IMR-90 (cell line): ENCODE results near the gene PRPH2. TPM values are rescaled to one million over a fixed set of nuclear protein-coding genes. Genes with fewer than 3 reads are reported as not detected.
A peak's percentile ranks its signal among the peaks of the same experiment; 100 is the strongest.

Experiments used
- ATAC-seq: fragments of 200-7000 bp; cut with Tn5 transposase; 2 replicates; pipeline ENCODE4 v1.9.1; 2020; ENCODE audit warnings: low read depth, mild to moderate bottlenecking, moderate library complexity
- BruUV-seq: library from RNA; stranded (reverse); fragments of 400-500 nt; replicated peaks from 2 replicates; lab custom pipeline; 2021; lab: Mats Ljungman, UMichigan
- CTCF ChIA-PET: fragments of 300-600 bp; formaldehyde crosslinking; extraction: SDS; loops from one replicate; lab custom pipeline; 2021; ENCODE audit warnings: antibody characterized with exemption; lab: Yijun Ruan, JAX
- POLR2A ChIA-PET: fragments of 300-600 bp; sonication (Branson Sonifier 250); formaldehyde crosslinking; loops from one replicate; lab custom pipeline; 2022; ENCODE audit warnings: antibody characterized with exemption; ENCODE audit not compliant: unreplicated experiment; lab: Charles Lee
- DNase-seq: peaks from one replicate; pipeline ENCODE4 v3.0.0; 2013
- H2AFZ ChIP-seq: replicated peaks from 2 replicates; pipeline ENCODE3; 2013; ENCODE audit warnings: low read length, mild to moderate bottlenecking; ENCODE audit not compliant: poor library complexity
- H2AK5ac ChIP-seq: 2 replicates; pipeline ENCODE4 v1.6.1; 2013; ENCODE audit warnings: low read depth, low read length, inconsistent platforms
- H2AK9ac ChIP-seq: replicated peaks from 2 replicates; pipeline ENCODE3; 2013; ENCODE audit warnings: mild to moderate bottlenecking, low read depth, low read length, moderate library complexity; ENCODE audit not compliant: poor library complexity
- H2BK120ac ChIP-seq: 2 replicates; pipeline ENCODE4 v1.6.1; 2013; ENCODE audit warnings: low read depth, low read length, inconsistent platforms
- H2BK15ac ChIP-seq: 3 replicates; pipeline ENCODE4 v1.6.1; 2013; ENCODE audit warnings: low read depth, low read length, inconsistent platforms
- H2BK20ac ChIP-seq: 2 replicates; pipeline ENCODE4 v1.6.1; 2013; ENCODE audit warnings: low read depth, mild to moderate bottlenecking, inconsistent platforms, low read length, moderate library complexity
- H2BK5ac ChIP-seq: 2 replicates; pipeline ENCODE4 v1.6.1; 2013; ENCODE audit warnings: mild to moderate bottlenecking, low read depth, low read length, inconsistent platforms; ENCODE audit not compliant: poor library complexity, severe bottlenecking
- H3K14ac ChIP-seq: replicated peaks from 2 replicates; pipeline ENCODE4 v1.6.1; 2013; ENCODE audit warnings: low read depth, low read length, inconsistent platforms
- H3K18ac ChIP-seq: 2 replicates; pipeline ENCODE4 v1.6.1; 2013; ENCODE audit warnings: low read depth, low read length, control low read depth
- H3K23ac ChIP-seq: 2 replicates; pipeline ENCODE4 v1.6.1; 2013; ENCODE audit warnings: low read depth, low read length, inconsistent platforms
- H3K27ac ChIP-seq: 2 replicates; pipeline ENCODE4 v1.5.1; 2013; ENCODE audit warnings: mild to moderate bottlenecking, control low read depth, low read length; ENCODE audit not compliant: insufficient read depth
- H3K27me3 ChIP-seq: 2 replicates; pipeline ENCODE4 v1.6.1; 2013; ENCODE audit warnings: low read length; ENCODE audit not compliant: control insufficient read depth, insufficient read depth
- H3K36me3 ChIP-seq: 2 replicates; pipeline ENCODE4 v1.6.1; 2013; ENCODE audit warnings: low read length, mixed read lengths; ENCODE audit not compliant: control insufficient read depth, insufficient read depth
- H3K4ac ChIP-seq: 2 replicates; pipeline ENCODE4 v1.6.1; 2013; ENCODE audit warnings: low read depth, low read length, inconsistent platforms
- H3K4me1 ChIP-seq: 2 replicates; pipeline ENCODE4 v1.6.1; 2013; ENCODE audit warnings: low read length, mixed read lengths; ENCODE audit not compliant: control insufficient read depth, insufficient read depth
- H3K4me2 ChIP-seq: 2 replicates; pipeline ENCODE4 v1.6.1; 2013; ENCODE audit warnings: low read depth, mild to moderate bottlenecking, control low read depth, low read length, moderate library complexity
- H3K4me3 ChIP-seq: 2 replicates; pipeline ENCODE4 v1.5.1; 2013; ENCODE audit warnings: low read depth, mild to moderate bottlenecking, control low read depth, low read length, moderate library complexity; ENCODE audit not compliant: insufficient read depth
- H3K56ac ChIP-seq: 2 replicates; pipeline ENCODE4 v1.6.1; 2013; ENCODE audit warnings: low read length, inconsistent platforms; ENCODE audit not compliant: insufficient read depth; ENCODE audit errors: extremely low read depth
- H3K79me1 ChIP-seq, 2 experiments: 2 replicates each; pipeline ENCODE4 v1.6.1; 2013; ENCODE audit warnings: low read length in 2 of 2, inconsistent platforms in 1 of 2, low read depth in 1 of 2
- H3K9ac ChIP-seq: 2 replicates; pipeline ENCODE4 v1.6.1; 2013; ENCODE audit warnings: low read depth, low read length, control low read depth
- H3K9me1 ChIP-seq: 2 replicates; pipeline ENCODE4 v1.6.1; 2013; ENCODE audit warnings: low read length, inconsistent platforms; ENCODE audit not compliant: insufficient read depth
- H3K9me3 ChIP-seq: 2 replicates; pipeline ENCODE4 v1.6.1; 2013; ENCODE audit warnings: low read length; ENCODE audit not compliant: control insufficient read depth, insufficient read depth
- H4K20me1 ChIP-seq: 2 replicates; pipeline ENCODE4 v1.6.1; 2013; ENCODE audit warnings: low read length, inconsistent platforms; ENCODE audit not compliant: insufficient read depth
- H4K5ac ChIP-seq: 2 replicates; pipeline ENCODE4 v1.6.1; 2013; ENCODE audit warnings: mild to moderate bottlenecking, low read depth, low read length, control low read depth
- H4K8ac ChIP-seq, 2 experiments: 2 replicates each; pipeline ENCODE4 v1.6.1; 2013; ENCODE audit warnings: low read depth in 2 of 2, low read length in 2 of 2, control low read depth in 1 of 2, inconsistent platforms in 1 of 2
- H4K91ac ChIP-seq: 2 replicates; pipeline ENCODE4 v1.6.1; 2013; ENCODE audit warnings: low read depth, low read length, inconsistent platforms; ENCODE audit not compliant: insufficient read depth
- BHLHE40 ChIP-seq: fragments of 150-350 bp; IDR thresholded peaks from 2 replicates; pipeline ENCODE4 v1.6.1; 2016; ENCODE audit warnings: mild to moderate bottlenecking, low read depth, low read length
- CEBPB ChIP-seq: IDR thresholded peaks from 2 replicates; pipeline ENCODE4 v1.6.1; 2012; ENCODE audit warnings: low read depth, low read length, improper control_type of control experiment
- CHD1 ChIP-seq: IDR thresholded peaks from 2 replicates; pipeline ENCODE4 v1.6.1; 2012; ENCODE audit warnings: low read depth, low read length, improper control_type of control experiment
- FOS ChIP-seq: fragments of 150-350 bp; IDR thresholded peaks from 2 replicates; pipeline ENCODE4 v1.6.1; 2016; ENCODE audit warnings: low read depth, low read length
- MAFK ChIP-seq: IDR thresholded peaks from 2 replicates; pipeline ENCODE4 v1.6.1; 2012; ENCODE audit warnings: low read depth, low read length, improper control_type of control experiment
- MAZ ChIP-seq: IDR thresholded peaks from 2 replicates; pipeline ENCODE4 v1.6.1; 2012; ENCODE audit warnings: low read depth, mild to moderate bottlenecking, low read length, improper control_type of control experiment, moderate library complexity, borderline replicate concordance
- MXI1 ChIP-seq: IDR thresholded peaks from 2 replicates; pipeline ENCODE4 v1.6.1; 2012; ENCODE audit warnings: low read depth, mild to moderate bottlenecking, low read length, moderate library complexity, borderline replicate concordance
- NFE2L2 ChIP-seq: fragments of 150-350 bp; IDR thresholded peaks from 2 replicates; pipeline ENCODE4 v1.6.1; 2016; ENCODE audit warnings: low read depth, mild to moderate bottlenecking, low read length
- POLR2A ChIP-seq: IDR thresholded peaks from 2 replicates; pipeline ENCODE4 v1.6.1; 2012; ENCODE audit warnings: mild to moderate bottlenecking, low read depth, low read length
- RCOR1 ChIP-seq: IDR thresholded peaks from 2 replicates; pipeline ENCODE4 v1.6.1; 2012; ENCODE audit warnings: mild to moderate bottlenecking, low read length, improper control_type of control experiment; ENCODE audit not compliant: insufficient replicate concordance
- RFX5 ChIP-seq: IDR thresholded peaks from 2 replicates; pipeline ENCODE4 v1.8.0; 2012; ENCODE audit warnings: low read depth, mild to moderate bottlenecking, low read length, moderate library complexity
- SMC3 ChIP-seq: fragments of 150-350 bp; IDR thresholded peaks from 2 replicates; pipeline ENCODE4 v1.6.1; 2016; ENCODE audit warnings: low read depth, mild to moderate bottlenecking, antibody characterized with exemption, low read length, moderate library complexity
- dilution Hi-C: fragments of 300-500 bp; cut with HindIII; formaldehyde crosslinking; loops from one replicate; pipeline ENCODE4 v1.14.3; 2018; ENCODE audit warnings: low sequenced_read_pairs; ENCODE audit not compliant: unreplicated experiment
- in situ Hi-C: fragments of 300-500 bp; cut with MboI; formaldehyde crosslinking; loops from 3 replicates; pipeline ENCODE4 v1.14.3; 2019; ENCODE audit warnings: low sequenced_read_pairs, inconsistent platforms, mixed read lengths
- intact Hi-C: fragments of 100-400 bp; cut with micrococcal nuclease; formaldehyde crosslinking; loops from 2 replicates; pipeline ENCODE4 v1.10.0; 2022
- polyA plus RNA-seq, 3 experiments: library from polyadenylated mRNA; depleted of rRNA; stranded (reverse); fragments of >200 nt; gene quantifications; 2 replicates each; pipeline ENCODE4 v1.2.3, GENCODE V29; 2012; ENCODE audit warnings: low replicate concordance in 1 of 3
- total RNA-seq: library from RNA; depleted of rRNA; stranded (reverse); fragments of >200 nt; gene quantifications from 2 replicates; pipeline ENCODE4 v1.2.3, GENCODE V29; 2012
- TF ChIP-seq, protein P1 (sequence below): fragments of 150-350 bp; IDR thresholded peaks from 2 replicates; pipeline ENCODE4 v1.6.1; 2016; ENCODE audit warnings: low read depth, mild to moderate bottlenecking, low read length, moderate library complexity, borderline replicate concordance
- TF ChIP-seq, protein P2 (sequence below): fragments of 150-350 bp; IDR thresholded peaks from 2 replicates; pipeline ENCODE4 v1.6.1; 2017; ENCODE audit warnings: mild to moderate bottlenecking, antibody characterized with exemption, low read length, low read depth
- TF ChIP-seq, protein P3 (sequence below): conservative IDR thresholded peaks from 2 replicates; pipeline ENCODE4 v1.5.1; 2012; ENCODE audit warnings: mild to moderate bottlenecking, low read depth, low read length, improper control_type of control experiment

The PRPH2 gene
- total and polyA plus RNA-seq, 2 of the 4 experiments (the other 2 are of a cell fraction): 1.0 to 1.1 TPM

DNA sequence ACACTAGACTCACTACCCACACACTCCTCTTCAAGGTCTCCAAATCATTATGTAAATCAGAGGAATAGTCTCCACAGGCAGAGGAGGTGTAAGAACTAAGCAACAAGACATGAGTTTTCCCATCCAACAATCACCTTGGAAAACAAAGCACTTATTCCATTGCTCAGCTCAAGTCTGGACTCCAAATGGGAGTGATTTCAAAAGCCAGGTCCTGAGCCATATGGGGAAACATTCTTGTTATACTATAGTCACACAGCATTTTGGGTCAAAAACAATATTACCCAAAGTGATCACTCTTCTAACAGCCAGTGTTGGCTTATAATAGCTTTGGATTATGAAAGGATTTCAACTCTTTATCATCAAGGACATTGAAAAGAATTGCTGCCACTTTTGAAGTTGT lies 3.6 kb upstream of the PRPH2 start:
- Histone ChIP-seq H2BK120ac (peak overlapping the region; percentile 69; the same call in 1 of the 2 replicates), H2AK5ac (peak overlapping the region; percentile 25; the same call in 1 of the 2 replicates), H2AFZ (no peak overlapping the region), H3K4me1 (peaks cover 9% of the 10 kb centered on the region), H3K36me3 (peaks cover 4% of the 10 kb centered on the region), H3K27me3 (no peaks in the 10 kb centered on the region), H3K9ac (peak overlapping the region; percentile 9; the same call in 1 of the 2 replicates), H3K4me3 (0 out of 2 replicates have a peak overlapping the region, but pooled peaks have one; percentile 43), H3K27ac (no peak overlapping the region), H4K5ac (peak overlapping the region; percentile 3; the same call in 1 of the 2 replicates), H3K18ac (0 out of 2 replicates have a peak overlapping the region, but pooled peaks have one; percentile 53), H2AK9ac (no peak overlapping the region), H2BK5ac (peak overlapping the region; percentile 59), H3K79me1 (peaks cover 0 to 9% of the 10 kb centered on the region in 2 experiments; a peak in 2 of 4 replicates), H4K20me1 (no peaks in the 10 kb centered on the region), H4K91ac (0 out of 2 replicates have a peak overlapping the region, but pooled peaks have one; percentile 10), H3K56ac (no peak overlapping the region; the same call in 1 of the 2 replicates), H3K9me3 (no peaks in the 10 kb centered on the region), H2BK15ac (peak overlapping the region; percentile 54; the same call in 1 of the 3 replicates), H3K9me1 (peaks cover 6% of the 10 kb centered on the region; the same call in 1 of the 2 replicates), H3K4me2 (peak overlapping the region; percentile 78), H3K4ac (peak overlapping the region; percentile 29; the same call in 1 of the 2 replicates), H3K23ac (peak overlapping the region; percentile 73; the same call in 1 of the 2 replicates), H3K14ac (peak overlapping the region; percentile 68), H4K8ac (peak overlapping the region in 1 of 2 experiments; percentile 26; a peak in 1 of 4 replicates), H2BK20ac (peak overlapping the region; percentile 56)
- in situ Hi-C loops: no loop called here
- ATAC-seq: no peak
- BruUV-seq: no TSS peak
- ChIA-PET POLR2A (interaction anchor here (0.6 kb wide), 1 partner anchor 208 kb away, joined by 9 read pairs; no protein-coding TSS in a partner anchor), CTCF (interaction anchor here (0.6 to 2.3 kb wide), 9 partner anchors 9 to 1312 kb away, joined by 3 to 9 read pairs (median 6); partner anchors contain the start of gene TBCC)
- DNase-seq: no peak
- dilution Hi-C loops: no loop called here
- intact Hi-C loops: loop anchor here (1.0 to 2.0 kb wide), 4 partner anchors 36 to 151 kb away; partner anchors contain the start of gene BICRAL
- TF ChIP-seq CEBPB: no peak
- TF ChIP-seq RCOR1: no peak
- TF ChIP-seq, protein P1, sequence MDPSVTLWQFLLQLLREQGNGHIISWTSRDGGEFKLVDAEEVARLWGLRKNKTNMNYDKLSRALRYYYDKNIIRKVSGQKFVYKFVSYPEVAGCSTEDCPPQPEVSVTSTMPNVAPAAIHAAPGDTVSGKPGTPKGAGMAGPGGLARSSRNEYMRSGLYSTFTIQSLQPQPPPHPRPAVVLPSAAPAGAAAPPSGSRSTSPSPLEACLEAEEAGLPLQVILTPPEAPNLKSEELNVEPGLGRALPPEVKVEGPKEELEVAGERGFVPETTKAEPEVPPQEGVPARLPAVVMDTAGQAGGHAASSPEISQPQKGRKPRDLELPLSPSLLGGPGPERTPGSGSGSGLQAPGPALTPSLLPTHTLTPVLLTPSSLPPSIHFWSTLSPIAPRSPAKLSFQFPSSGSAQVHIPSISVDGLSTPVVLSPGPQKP: no peak
- no peak for TF ChIP-seq FOS
- TF ChIP-seq, protein P2, sequence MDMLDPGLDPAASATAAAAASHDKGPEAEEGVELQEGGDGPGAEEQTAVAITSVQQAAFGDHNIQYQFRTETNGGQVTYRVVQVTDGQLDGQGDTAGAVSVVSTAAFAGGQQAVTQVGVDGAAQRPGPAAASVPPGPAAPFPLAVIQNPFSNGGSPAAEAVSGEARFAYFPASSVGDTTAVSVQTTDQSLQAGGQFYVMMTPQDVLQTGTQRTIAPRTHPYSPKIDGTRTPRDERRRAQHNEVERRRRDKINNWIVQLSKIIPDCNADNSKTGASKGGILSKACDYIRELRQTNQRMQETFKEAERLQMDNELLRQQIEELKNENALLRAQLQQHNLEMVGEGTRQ: no peak
- TF ChIP-seq CHD1: no peak
- no peak for TF ChIP-seq BHLHE40
- TF ChIP-seq, protein P3, sequence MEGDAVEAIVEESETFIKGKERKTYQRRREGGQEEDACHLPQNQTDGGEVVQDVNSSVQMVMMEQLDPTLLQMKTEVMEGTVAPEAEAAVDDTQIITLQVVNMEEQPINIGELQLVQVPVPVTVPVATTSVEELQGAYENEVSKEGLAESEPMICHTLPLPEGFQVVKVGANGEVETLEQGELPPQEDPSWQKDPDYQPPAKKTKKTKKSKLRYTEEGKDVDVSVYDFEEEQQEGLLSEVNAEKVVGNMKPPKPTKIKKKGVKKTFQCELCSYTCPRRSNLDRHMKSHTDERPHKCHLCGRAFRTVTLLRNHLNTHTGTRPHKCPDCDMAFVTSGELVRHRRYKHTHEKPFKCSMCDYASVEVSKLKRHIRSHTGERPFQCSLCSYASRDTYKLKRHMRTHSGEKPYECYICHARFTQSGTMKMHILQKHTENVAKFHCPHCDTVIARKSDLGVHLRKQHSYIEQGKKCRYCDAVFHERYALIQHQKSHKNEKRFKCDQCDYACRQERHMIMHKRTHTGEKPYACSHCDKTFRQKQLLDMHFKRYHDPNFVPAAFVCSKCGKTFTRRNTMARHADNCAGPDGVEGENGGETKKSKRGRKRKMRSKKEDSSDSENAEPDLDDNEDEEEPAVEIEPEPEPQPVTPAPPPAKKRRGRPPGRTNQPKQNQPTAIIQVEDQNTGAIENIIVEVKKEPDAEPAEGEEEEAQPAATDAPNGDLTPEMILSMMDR: no peak
- no peak for TF ChIP-seq RFX5
- TF ChIP-seq MAFK: no peak
- TF ChIP-seq SMC3: no peak
- no peak for TF ChIP-seq NFE2L2
- no peak for TF ChIP-seq MAZ
- no peak for TF ChIP-seq MXI1
- TF ChIP-seq POLR2A: no peak
